IMR-90 (cell line): ENCODE data around the gene COL24A1.

Source experiments
- BHLHE40 ChIP-seq: fragments of 150-350 bp; IDR thresholded peaks from 2 replicates; pipeline ENCODE4 v1.6.1; 2016; ENCODE audit warnings: mild to moderate bottlenecking, low read depth, low read length
- CEBPB ChIP-seq: IDR thresholded peaks from 2 replicates; pipeline ENCODE4 v1.6.1; 2012; ENCODE audit warnings: low read depth, low read length, improper control_type of control experiment
- CHD1 ChIP-seq: IDR thresholded peaks from 2 replicates; pipeline ENCODE4 v1.6.1; 2012; ENCODE audit warnings: low read depth, low read length, improper control_type of control experiment
- CTCF ChIP-seq: conservative IDR thresholded peaks from 2 replicates; pipeline ENCODE4 v1.5.1; 2012; ENCODE audit warnings: mild to moderate bottlenecking, low read depth, low read length, improper control_type of control experiment
- MAFK ChIP-seq: IDR thresholded peaks from 2 replicates; pipeline ENCODE4 v1.6.1; 2012; ENCODE audit warnings: low read depth, low read length, improper control_type of control experiment
- POLR2A ChIP-seq: IDR thresholded peaks from 2 replicates; pipeline ENCODE4 v1.6.1; 2012; ENCODE audit warnings: mild to moderate bottlenecking, low read depth, low read length
- RAD21 ChIP-seq: IDR thresholded peaks from 2 replicates; pipeline ENCODE4 v1.6.1; 2012; ENCODE audit warnings: low read length, improper control_type of control experiment
- RCOR1 ChIP-seq: IDR thresholded peaks from 2 replicates; pipeline ENCODE4 v1.6.1; 2012; ENCODE audit warnings: mild to moderate bottlenecking, low read length, improper control_type of control experiment; ENCODE audit not compliant: insufficient replicate concordance
- SMC3 ChIP-seq: fragments of 150-350 bp; IDR thresholded peaks from 2 replicates; pipeline ENCODE4 v1.6.1; 2016; ENCODE audit warnings: low read depth, mild to moderate bottlenecking, antibody characterized with exemption, low read length, moderate library complexity
- USF2 ChIP-seq: fragments of 150-350 bp; IDR thresholded peaks from 2 replicates; pipeline ENCODE4 v1.6.1; 2017; ENCODE audit warnings: mild to moderate bottlenecking, antibody characterized with exemption, low read length, low read depth

- TF ChIP-seq CEBPB: no peak
- TF ChIP-seq CHD1: no peak
- TF ChIP-seq CTCF: no peak
- no peak for TF ChIP-seq BHLHE40
- no peak for TF ChIP-seq POLR2A
- no peak for TF ChIP-seq MAFK
- TF ChIP-seq RAD21: no peak
- TF ChIP-seq SMC3: no peak
- no peak for TF ChIP-seq USF2
- no peak for TF ChIP-seq RCOR1
Measured at GRCh38 chr1:85681087-85681486, 475.5 kb downstream of the COL24A1 start.
